DND-41 (cell line): ENCODE results near the gene UNK.

ENCODE experiments used
- ATAC-seq: fragments of 200-7000 bp; cut with Tn5 transposase; 3 replicates; pipeline ENCODE4 v1.9.1; 2021; ENCODE audit warnings: low read depth; ENCODE audit not compliant: insufficient read depth
- DNase-seq: peaks from one replicate; pipeline ENCODE4 v3.0.0-alpha.2; 2020
- H2AFZ ChIP-seq: 2 replicates; pipeline ENCODE4 v1.6.0; 2012; ENCODE audit warnings: low read depth, low read length
- H3K27ac ChIP-seq: 2 replicates; pipeline ENCODE4 v1.5.1; 2012; ENCODE audit warnings: low read length, inconsistent platforms
- H3K27me3 ChIP-seq: fragments of 200-600 bp; sonication (generic); 2 replicates; pipeline ENCODE4 v1.6.0; 2012; ENCODE audit warnings: low read length, mild to moderate bottlenecking, inconsistent platforms; ENCODE audit not compliant: insufficient read depth, poor library complexity
- H3K36me3 ChIP-seq: 2 replicates; pipeline ENCODE4 v1.5.1; 2012; ENCODE audit warnings: low read length, inconsistent platforms; ENCODE audit not compliant: insufficient read depth
- H3K4me1 ChIP-seq: 2 replicates; pipeline ENCODE4 v1.5.1; 2012; ENCODE audit warnings: mild to moderate bottlenecking, low read length; ENCODE audit not compliant: insufficient read depth
- H3K4me2 ChIP-seq: 2 replicates; pipeline ENCODE4 v1.6.0; 2012; ENCODE audit warnings: mild to moderate bottlenecking, moderate library complexity, low read length, inconsistent platforms; ENCODE audit not compliant: insufficient read depth
- H3K4me3 ChIP-seq, 2 experiments: fragments of 200-600 bp in 1 of 2; shearing (Covaris generic) in 1 of 2; 2 replicates each; pipeline ENCODE4 v1.5.1; 2012 to 2016; ENCODE audit warnings: inconsistent platforms in 2 of 2, low read length in 2 of 2, mild to moderate bottlenecking in 2 of 2, low read depth in 1 of 2, moderate library complexity in 1 of 2
- H3K79me2 ChIP-seq: 2 replicates; pipeline ENCODE4 v1.6.0; 2012; ENCODE audit warnings: low read length, inconsistent platforms; ENCODE audit not compliant: insufficient read depth
- H3K9ac ChIP-seq: 2 replicates; pipeline ENCODE4 v1.6.0; 2012; ENCODE audit warnings: low read depth, mild to moderate bottlenecking, inconsistent platforms, low read length, moderate library complexity
- H3K9me3 ChIP-seq: 2 replicates; pipeline ENCODE4 v1.5.1; 2012; ENCODE audit warnings: low read length, moderate library complexity, mild to moderate bottlenecking, inconsistent platforms; ENCODE audit not compliant: insufficient read depth, severe bottlenecking
- H4K20me1 ChIP-seq: 2 replicates; pipeline ENCODE4 v1.6.0; 2012; ENCODE audit warnings: low read length; ENCODE audit not compliant: insufficient read depth
- EZH2 ChIP-seq: IDR thresholded peaks from 3 replicates; pipeline ENCODE4 v1.6.1; 2012; ENCODE audit warnings: borderline replicate concordance, low read depth, mild to moderate bottlenecking, moderate library complexity, low read length, inconsistent platforms; ENCODE audit not compliant: severe bottlenecking
- TF ChIP-seq, protein P1 (sequence below): IDR thresholded peaks from 2 replicates; pipeline ENCODE4 v1.5.1; 2012; ENCODE audit warnings: borderline replicate concordance, low read length, moderate library complexity, mild to moderate bottlenecking; ENCODE audit not compliant: poor library complexity, severe bottlenecking; ENCODE audit errors: extremely low read depth

UNK gene

DNA sequence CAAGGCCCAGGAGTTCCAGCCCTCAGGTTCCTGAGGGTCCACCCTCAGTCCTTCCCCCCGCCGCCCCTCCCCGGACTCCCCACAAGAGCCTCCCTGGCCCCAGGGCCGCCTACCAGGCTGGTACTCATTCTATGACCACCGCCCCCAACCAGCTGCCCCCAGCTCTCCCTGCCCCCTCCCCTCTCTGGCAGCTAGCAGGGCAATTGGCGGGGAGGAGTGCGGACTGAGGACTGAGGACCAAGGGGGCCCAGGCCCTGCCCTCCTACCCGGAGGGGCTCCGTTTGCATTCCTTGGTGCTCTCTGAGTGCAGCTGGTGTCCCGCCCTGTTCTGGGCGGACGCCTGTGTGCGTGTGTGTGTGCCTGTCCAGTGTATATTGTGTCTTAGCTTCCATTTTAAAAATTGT is 40.5 kb downstream of the UNK start:
- H3K9me3 ChIP-seq = no peaks in the 10 kb centered on the region
- H3K27ac ChIP-seq = no peak overlapping the region
- no peak overlapping the region for H3K4me2 ChIP-seq
- H3K4me3 ChIP-seq = no peak overlapping the region
- no peak for DNase-seq
- peaks cover 10% of the 10 kb centered on the region for H4K20me1 ChIP-seq
- TF ChIP-seq EZH2 = no peak
- TF ChIP-seq, protein P1, sequence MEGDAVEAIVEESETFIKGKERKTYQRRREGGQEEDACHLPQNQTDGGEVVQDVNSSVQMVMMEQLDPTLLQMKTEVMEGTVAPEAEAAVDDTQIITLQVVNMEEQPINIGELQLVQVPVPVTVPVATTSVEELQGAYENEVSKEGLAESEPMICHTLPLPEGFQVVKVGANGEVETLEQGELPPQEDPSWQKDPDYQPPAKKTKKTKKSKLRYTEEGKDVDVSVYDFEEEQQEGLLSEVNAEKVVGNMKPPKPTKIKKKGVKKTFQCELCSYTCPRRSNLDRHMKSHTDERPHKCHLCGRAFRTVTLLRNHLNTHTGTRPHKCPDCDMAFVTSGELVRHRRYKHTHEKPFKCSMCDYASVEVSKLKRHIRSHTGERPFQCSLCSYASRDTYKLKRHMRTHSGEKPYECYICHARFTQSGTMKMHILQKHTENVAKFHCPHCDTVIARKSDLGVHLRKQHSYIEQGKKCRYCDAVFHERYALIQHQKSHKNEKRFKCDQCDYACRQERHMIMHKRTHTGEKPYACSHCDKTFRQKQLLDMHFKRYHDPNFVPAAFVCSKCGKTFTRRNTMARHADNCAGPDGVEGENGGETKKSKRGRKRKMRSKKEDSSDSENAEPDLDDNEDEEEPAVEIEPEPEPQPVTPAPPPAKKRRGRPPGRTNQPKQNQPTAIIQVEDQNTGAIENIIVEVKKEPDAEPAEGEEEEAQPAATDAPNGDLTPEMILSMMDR = no peak
- no peak for ATAC-seq
- H3K36me3 ChIP-seq = peaks cover 88% of the 10 kb centered on the region
- no peaks in the 10 kb centered on the region for H3K4me1 ChIP-seq
- H3K27me3 ChIP-seq = no peaks in the 10 kb centered on the region
- no peak overlapping the region for H2AFZ ChIP-seq
- H3K79me2 ChIP-seq = no peaks in the 10 kb centered on the region
- no peak overlapping the region for H3K9ac ChIP-seq

DNA sequence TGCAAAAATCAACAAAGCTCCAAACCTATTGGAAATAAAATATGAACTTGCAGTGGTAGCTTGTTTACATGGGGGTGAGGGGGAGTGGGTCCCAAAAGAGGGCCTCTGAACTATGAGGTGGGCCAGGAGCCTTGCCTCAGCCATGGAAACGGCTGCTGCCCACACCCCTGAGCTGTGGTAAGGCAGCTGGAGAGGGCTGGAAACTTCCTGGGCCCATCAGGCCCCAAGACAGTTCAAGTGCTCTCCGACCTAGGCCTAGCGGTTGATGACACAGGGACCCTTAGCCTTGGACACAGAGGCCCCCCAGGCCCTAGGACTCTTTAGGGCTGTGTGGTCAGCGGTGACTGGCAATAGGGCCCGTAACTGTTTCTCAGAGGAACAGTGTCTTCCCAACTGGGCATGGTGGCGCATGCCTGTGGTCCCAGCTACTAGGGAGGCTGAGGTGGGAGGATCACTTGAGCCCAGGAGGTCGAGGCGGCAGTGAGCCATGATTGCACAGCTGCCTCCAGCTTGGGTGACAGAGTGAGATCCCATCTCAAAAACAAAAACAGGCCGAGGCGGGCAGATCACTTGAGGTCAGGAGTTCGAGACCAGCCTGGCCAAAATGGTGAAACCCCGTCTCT is 41.3 kb downstream of the UNK start:
- Histone ChIP-seq H4K20me1 (peaks cover 11% of the 10 kb centered on the region), H3K4me1 (no peaks in the 10 kb centered on the region), H2AFZ (no peak overlapping the region), H3K27me3 (no peaks in the 10 kb centered on the region), H3K4me2 (no peak overlapping the region), H3K36me3 (peaks cover 88% of the 10 kb centered on the region), H3K4me3 (no peak overlapping the region), H3K9me3 (no peaks in the 10 kb centered on the region), H3K9ac (no peak overlapping the region), H3K27ac (peak overlapping the region; percentile 14; the same call in 1 of the 2 replicates), H3K79me2 (no peaks in the 10 kb centered on the region)
- no peak for DNase-seq
- ATAC-seq = no peak
- no peak for TF ChIP-seq EZH2
- TF ChIP-seq, protein P1 = no peak

DNA sequence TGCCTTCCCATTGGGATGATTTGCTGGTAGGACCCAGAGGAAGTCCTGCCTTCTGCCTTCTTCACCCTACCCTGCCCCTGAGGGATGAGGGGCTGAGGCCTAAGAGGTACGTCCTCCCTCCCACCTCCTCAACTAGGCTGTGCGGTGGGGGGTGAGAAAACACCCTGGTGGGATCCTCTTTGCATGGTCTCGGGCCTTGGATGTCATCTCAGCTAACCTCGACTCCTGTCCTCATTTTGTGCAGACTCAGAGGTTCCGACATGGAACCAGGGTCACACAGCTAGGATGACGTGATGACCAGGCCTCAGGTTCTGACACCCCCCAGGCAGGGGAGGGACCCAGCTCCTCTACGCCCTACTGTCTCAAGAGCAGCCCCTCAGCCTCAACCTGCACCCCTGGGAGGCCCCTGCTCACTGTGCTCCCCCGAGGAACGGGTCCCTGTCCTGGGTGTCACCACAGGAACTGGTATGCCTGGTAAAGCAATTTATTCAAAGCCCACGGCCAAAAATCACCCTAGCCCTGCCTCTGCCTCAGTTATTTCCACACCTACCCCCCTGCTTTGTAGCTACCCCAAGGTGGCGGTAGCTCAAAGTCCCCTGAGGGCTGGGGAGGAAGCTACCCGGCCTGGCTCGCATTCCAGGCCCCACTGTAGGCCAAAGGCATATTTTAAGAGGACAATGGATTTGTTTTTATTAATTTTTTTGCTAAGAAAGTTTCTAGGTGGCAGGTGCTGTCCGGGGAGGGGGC is 42.1 kb downstream of the UNK start:
- H3K27ac ChIP-seq = 0 out of 2 replicates have a peak overlapping the region, but pooled peaks have one; percentile 38
- peaks cover 83% of the 10 kb centered on the region for H3K36me3 ChIP-seq
- no peaks in the 10 kb centered on the region for H3K27me3 ChIP-seq
- no peaks in the 10 kb centered on the region for H3K9me3 ChIP-seq
- no peaks in the 10 kb centered on the region for H3K79me2 ChIP-seq
- H2AFZ ChIP-seq = no peak overlapping the region
- no peak overlapping the region for H3K4me3 ChIP-seq
- no peak overlapping the region for H3K4me2 ChIP-seq
- ATAC-seq (no peak), DNase-seq (no peak)
- TF ChIP-seq, protein P1 = no peak
- no peak for TF ChIP-seq EZH2
- H3K9ac ChIP-seq = no peak overlapping the region
- H3K4me1 ChIP-seq = no peaks in the 10 kb centered on the region
- peaks cover 11% of the 10 kb centered on the region for H4K20me1 ChIP-seq
